ENCODE data around the gene FAM3A. TPM values are rescaled to one million over a fixed set of nuclear protein-coding genes. Genes with fewer than 3 reads are reported as not detected.

Gene FAM3A
- total RNA-seq, 2 donors from 2014 or later: 23.6 to 24.3 TPM

GRCh38 chrX:154509455-154509854, 6.6 kb downstream of the FAM3A start:
- peaks cover 37% of the 10 kb centered on the region for H3K36me3 Mint-ChIP-seq (ENCODE audit: low read depth)
- Histone ChIP-seq H3K4me1 (ENCODE audit: control insufficient read depth, insufficient read depth, low read length) (no peaks in the 10 kb centered on the region), H3K9me3 (ENCODE audit: control insufficient read depth, low read length) (peaks cover 3% of the 10 kb centered on the region), H3K27me3 (ENCODE audit: control insufficient read depth, insufficient read depth, low read length, poor library complexity, severe bottlenecking) (no peaks in the 10 kb centered on the region), H3K9ac (ENCODE audit: extremely low read depth, low read length, poor library complexity, severe bottlenecking) (no peak overlapping the region), H3K36me3 (ENCODE audit: control insufficient read depth, insufficient read depth, low read length) (peaks cover 12% of the 10 kb centered on the region), H3K27ac (ENCODE audit: low read depth, low read length) (no peak overlapping the region), H3K4me3 (ENCODE audit: low read length) (no peak overlapping the region)
- no peaks in the 10 kb centered on the region for H3K27me3 Mint-ChIP-seq (ENCODE audit: insufficient read depth)
- no peak overlapping the region for H3K27ac Mint-ChIP-seq
- DNase-seq: no peak
- 87 to 100% methylated on average over 2 to 5 of the region's 5 CpGs for WGBS, 2 experiments (ENCODE audit: insufficient coverage in 1 of 2, insufficient read length in 1 of 2)
- no peaks in the 10 kb centered on the region for H3K4me1 Mint-ChIP-seq
- TF ChIP-seq CTCF (conservative IDR thresholded peaks at IDR 0.05): no peak
- peaks cover 64% of the 10 kb centered on the region for H3K9me3 Mint-ChIP-seq
- H3K4me3 Mint-ChIP-seq: no peak overlapping the region

- WGBS, 2 experiments (ENCODE audit: insufficient coverage in 1 of 2, insufficient read length in 1 of 2): 95 to 100% methylated on average over 1 to 12 of the region's 13 CpGs
- H3K4me3 Mint-ChIP-seq: no peak overlapping the region
- H3K36me3 ChIP-seq (ENCODE audit: control insufficient read depth, insufficient read depth, low read length): peaks cover 12% of the 10 kb centered on the region
Measured at GRCh38 chrX:154508384-154508745, 7.7 kb downstream of the FAM3A start.

GRCh38 chrX:154507673-154508383, 8.2 kb downstream of the FAM3A start:
- Mint-ChIP-seq H3K36me3 (ENCODE audit: low read depth) (peaks cover 32% of the 10 kb centered on the region), H3K9me3 (peaks cover 67% of the 10 kb centered on the region), H3K4me1 (no peaks in the 10 kb centered on the region), H3K27ac (no peak overlapping the region), H3K4me3 (no peak overlapping the region), H3K27me3 (ENCODE audit: insufficient read depth) (no peaks in the 10 kb centered on the region)
- TF ChIP-seq CTCF (conservative IDR thresholded peaks at IDR 0.05): no peak
- Histone ChIP-seq H3K36me3 (ENCODE audit: control insufficient read depth, insufficient read depth, low read length) (peaks cover 12% of the 10 kb centered on the region), H3K9me3 (ENCODE audit: control insufficient read depth, low read length) (peaks cover 3% of the 10 kb centered on the region), H3K4me3 (ENCODE audit: low read length) (no peak overlapping the region), H3K27ac (ENCODE audit: low read depth, low read length) (no peak overlapping the region), H3K4me1 (ENCODE audit: control insufficient read depth, insufficient read depth, low read length) (no peaks in the 10 kb centered on the region), H3K27me3 (ENCODE audit: control insufficient read depth, insufficient read depth, low read length, poor library complexity, severe bottlenecking) (no peaks in the 10 kb centered on the region), H3K9ac (ENCODE audit: extremely low read depth, low read length, poor library complexity, severe bottlenecking) (no peak overlapping the region)
- DNase-seq: no peak
- WGBS, 2 experiments (ENCODE audit: insufficient coverage in 1 of 2, insufficient read length in 1 of 2): 92 to 96% methylated on average over 5 to 18 of the region's 24 CpGs

More at GRCh38 chrX:154508384-154508745, 7.7 kb downstream of the FAM3A start:
- Histone ChIP-seq H3K9ac (ENCODE audit: extremely low read depth, low read length, poor library complexity, severe bottlenecking) (no peak overlapping the region), H3K4me3 (ENCODE audit: low read length) (no peak overlapping the region), H3K4me1 (ENCODE audit: control insufficient read depth, insufficient read depth, low read length) (no peaks in the 10 kb centered on the region), H3K9me3 (ENCODE audit: control insufficient read depth, low read length) (peaks cover 3% of the 10 kb centered on the region), H3K27me3 (ENCODE audit: control insufficient read depth, insufficient read depth, low read length, poor library complexity, severe bottlenecking) (no peaks in the 10 kb centered on the region), H3K27ac (ENCODE audit: low read depth, low read length) (no peak overlapping the region)
- no peak overlapping the region for H3K27ac Mint-ChIP-seq
- H3K4me1 Mint-ChIP-seq: no peaks in the 10 kb centered on the region
- no peaks in the 10 kb centered on the region for H3K27me3 Mint-ChIP-seq (ENCODE audit: insufficient read depth)
- no peak for DNase-seq
- no peak for TF ChIP-seq CTCF (conservative IDR thresholded peaks at IDR 0.05)
- H3K36me3 Mint-ChIP-seq (ENCODE audit: low read depth): peaks cover 32% of the 10 kb centered on the region
- peaks cover 65% of the 10 kb centered on the region for H3K9me3 Mint-ChIP-seq
